GM10266 (cell line): ENCODE data around the gene CAMTA1.

Source experiments
- DNase-seq: peaks from one replicate; pipeline ENCODE4 v3.0.0; 2012; ENCODE audit errors: extremely low spot score
- TF ChIP-seq, protein P1 (sequence below): IDR thresholded peaks from 2 replicates; pipeline ENCODE4 v1.5.1; 2012; ENCODE audit warnings: mild to moderate bottlenecking, low read depth; ENCODE audit not compliant: control insufficient read depth, insufficient read depth; ENCODE audit errors: missing control alignments

CAMTA1 gene

DNA sequence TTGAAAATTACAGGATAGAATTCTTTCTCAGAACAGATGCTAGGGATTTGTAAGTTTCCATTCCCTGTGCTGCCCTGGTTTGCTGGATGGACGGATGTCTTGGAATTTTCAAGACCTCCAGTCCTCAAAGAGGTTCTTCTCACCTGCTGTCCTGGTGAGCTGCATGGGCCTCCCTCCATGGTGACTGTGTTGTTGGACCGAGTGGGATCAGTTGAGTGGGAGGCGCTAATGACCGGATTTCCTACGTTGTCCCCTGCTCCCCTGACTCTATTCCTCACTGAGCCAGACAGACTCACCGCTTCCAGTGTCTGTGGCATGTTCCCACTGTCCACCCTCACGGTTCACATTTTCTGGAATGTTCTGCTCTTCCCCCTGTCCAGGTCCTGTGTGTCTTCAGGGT lies 229.8 kb downstream of the CAMTA1 start:
- DNase-seq: no peak
- TF ChIP-seq, protein P1, sequence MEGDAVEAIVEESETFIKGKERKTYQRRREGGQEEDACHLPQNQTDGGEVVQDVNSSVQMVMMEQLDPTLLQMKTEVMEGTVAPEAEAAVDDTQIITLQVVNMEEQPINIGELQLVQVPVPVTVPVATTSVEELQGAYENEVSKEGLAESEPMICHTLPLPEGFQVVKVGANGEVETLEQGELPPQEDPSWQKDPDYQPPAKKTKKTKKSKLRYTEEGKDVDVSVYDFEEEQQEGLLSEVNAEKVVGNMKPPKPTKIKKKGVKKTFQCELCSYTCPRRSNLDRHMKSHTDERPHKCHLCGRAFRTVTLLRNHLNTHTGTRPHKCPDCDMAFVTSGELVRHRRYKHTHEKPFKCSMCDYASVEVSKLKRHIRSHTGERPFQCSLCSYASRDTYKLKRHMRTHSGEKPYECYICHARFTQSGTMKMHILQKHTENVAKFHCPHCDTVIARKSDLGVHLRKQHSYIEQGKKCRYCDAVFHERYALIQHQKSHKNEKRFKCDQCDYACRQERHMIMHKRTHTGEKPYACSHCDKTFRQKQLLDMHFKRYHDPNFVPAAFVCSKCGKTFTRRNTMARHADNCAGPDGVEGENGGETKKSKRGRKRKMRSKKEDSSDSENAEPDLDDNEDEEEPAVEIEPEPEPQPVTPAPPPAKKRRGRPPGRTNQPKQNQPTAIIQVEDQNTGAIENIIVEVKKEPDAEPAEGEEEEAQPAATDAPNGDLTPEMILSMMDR: no peak

DNA sequence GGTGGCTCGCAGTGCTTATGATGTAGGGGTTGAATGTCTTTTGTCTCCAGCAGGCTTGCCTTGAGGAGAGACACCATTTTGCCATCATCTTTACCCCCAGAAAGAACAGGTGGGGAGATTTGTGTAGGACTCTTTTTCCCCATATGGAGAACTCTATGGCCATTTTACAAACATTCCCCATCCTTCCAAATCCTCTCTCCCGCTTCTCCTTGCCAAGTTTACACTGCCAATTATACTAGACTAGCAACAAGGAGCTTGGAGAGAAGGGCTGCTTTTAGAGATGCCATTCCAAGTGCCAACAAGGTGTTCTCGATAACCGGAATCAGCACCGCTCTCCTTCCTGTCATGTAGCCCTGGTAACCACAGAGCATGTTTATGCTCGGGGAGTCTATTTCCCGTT lies 233.1 kb downstream of the CAMTA1 start:
- TF ChIP-seq, protein P1: no peak
- no peak for DNase-seq

DNA sequence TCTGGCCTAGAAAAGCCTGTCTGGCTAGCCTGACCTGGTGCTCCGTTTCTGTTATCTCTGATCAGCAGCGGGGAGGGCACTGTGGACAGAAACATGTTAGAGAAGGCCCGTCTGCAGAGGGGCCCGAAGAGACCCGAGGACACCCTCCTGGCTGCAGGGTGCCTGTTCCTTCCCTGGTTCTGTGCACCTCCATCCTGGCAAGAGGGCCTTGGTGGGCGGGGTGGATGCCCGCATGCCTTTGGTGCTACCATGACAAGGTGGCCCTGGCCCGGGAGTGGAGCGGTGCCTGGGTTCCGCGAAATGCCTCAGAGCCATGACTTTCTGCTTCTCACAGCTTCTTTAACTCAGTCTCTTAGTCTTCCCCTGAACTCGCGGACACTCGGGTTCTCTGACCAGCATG lies 233.6 kb downstream of the CAMTA1 start:
- DNase-seq: no peak

DNA sequence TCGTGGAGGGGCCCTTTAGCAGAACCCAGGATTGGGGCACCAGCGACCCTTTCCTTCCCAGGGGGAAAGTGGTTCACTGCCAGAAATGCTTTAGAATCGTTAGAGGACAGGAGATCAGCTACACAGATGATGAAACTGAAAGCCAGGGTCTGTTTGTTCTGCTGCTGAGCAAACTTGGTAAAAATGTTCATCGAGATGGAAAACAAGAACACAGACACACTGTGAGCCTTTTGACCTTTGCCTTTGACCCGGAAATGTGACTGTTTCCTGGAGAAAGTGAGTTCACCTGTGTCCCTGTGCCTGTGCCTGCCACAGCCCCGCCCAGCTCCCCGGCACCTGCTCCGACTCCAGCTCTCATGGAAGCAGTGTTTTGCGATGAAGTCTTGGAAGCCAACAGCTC lies 234.3 kb downstream of the CAMTA1 start:
- no peak for DNase-seq
- TF ChIP-seq, protein P1: no peak

More for the DNA sequence above, 233.6 kb downstream of the CAMTA1 start:
- TF ChIP-seq, protein P1: no peak

DNA sequence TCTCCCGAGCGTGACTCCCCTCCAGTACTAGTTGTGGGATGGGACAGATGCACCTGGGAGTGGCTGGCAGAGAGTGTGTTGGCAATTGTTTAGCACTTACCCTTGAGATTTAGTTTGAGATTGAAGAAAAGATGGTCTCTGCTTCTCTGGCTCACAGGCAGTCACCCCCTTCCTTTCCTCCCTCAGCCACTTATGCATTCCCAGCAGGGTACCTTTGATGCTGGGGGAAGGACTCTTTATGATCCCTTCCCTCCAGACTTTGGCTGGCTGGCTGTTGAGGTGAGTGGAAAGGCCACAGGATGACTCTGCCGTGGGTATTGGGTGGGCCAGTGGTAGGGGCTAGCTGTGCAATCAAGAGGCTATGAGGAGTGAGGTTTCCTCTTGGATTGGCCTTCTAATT lies 236.8 kb downstream of the CAMTA1 start:
- DNase-seq: no peak
- TF ChIP-seq, protein P1: no peak

DNA sequence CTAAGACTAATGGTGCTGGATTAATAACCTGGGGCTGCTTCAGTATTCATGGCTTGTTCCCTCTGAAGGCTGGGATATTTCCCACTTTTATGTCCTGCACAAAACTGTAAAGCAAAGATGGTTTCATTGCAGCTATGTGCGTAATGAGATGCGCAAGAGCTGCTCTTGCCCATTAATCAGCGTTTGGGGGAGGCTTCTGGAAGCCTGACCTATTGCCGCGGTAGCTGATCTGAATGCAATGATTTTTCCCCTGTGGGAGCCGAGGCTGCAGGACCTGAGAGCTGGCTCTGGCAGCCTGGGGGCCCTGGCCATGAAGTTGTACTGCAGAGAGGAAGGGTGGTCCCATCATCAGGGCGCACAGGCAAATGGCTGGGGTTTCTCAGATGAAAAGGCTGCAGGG lies 239.8 kb downstream of the CAMTA1 start:
- TF ChIP-seq, protein P1: no peak
- no peak for DNase-seq

DNA sequence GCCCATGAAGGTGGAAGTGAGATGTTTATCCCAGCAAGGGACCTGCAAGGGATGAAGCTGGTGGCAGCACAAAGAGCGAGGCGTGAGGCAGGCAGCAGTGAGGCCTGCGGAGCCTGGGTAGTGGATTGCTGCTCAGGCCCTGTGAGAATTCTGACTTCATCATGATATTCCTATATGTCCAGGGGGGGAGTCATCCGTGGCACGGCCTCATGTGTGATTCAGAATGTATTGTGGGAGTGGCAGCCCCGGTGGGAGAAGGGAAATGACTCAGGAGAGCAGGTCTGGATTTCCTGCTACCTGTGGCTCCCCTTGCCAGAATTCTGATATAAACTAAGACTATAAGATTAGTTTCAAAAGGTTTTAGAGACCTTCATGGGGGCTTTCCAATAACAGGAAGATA lies 240.9 kb downstream of the CAMTA1 start:
- TF ChIP-seq, protein P1: no peak
- DNase-seq: no peak
